GM19328 (cell line): ENCODE data around the gene SHB.

Experiments used
- ATAC-seq: cut with Tn5 transposase; IDR thresholded peaks from one replicate; pipeline ENCODE4 v1.9.1; 2021; ENCODE audit warnings: mild to moderate bottlenecking, moderate library complexity; ENCODE audit not compliant: unreplicated experiment

SHB gene

DNA sequence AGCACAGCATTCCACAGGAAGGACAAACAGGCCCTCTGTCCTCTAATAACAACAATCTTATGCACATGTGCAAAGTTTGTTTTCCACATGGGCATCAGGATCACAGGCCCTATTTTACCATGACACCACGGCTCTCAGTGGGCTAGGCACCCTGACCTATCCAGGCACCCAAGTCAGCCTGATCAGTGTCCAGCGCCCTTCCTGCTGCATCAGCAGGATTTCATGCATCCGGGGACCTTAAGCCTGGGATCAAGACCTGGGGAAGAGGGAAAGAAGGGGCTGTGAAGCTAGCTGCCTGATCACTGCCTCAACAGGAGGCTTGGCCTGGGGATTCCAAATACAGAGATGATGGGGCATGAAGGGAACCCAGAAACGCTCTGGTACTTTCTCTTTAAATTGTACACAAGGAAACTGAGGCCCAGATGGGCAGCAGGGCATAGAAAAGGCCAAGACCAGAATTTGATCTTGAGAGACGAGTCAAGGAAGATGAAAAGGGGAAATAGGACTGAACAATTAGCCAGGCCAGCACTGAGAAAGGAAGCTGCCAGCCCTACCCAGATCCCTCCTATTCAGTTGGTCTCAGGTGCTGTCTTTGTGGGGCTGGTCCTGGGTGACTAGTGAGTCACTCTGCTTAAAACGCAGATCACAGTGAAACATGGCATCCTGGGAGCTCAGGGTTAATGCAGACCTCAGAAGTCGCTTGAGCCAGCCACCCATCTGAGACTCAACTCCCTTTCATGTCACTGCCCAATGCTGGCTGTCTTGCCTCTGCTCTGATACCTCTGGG is 57.9 kb downstream of the SHB start:
- no peak for ATAC-seq

DNA sequence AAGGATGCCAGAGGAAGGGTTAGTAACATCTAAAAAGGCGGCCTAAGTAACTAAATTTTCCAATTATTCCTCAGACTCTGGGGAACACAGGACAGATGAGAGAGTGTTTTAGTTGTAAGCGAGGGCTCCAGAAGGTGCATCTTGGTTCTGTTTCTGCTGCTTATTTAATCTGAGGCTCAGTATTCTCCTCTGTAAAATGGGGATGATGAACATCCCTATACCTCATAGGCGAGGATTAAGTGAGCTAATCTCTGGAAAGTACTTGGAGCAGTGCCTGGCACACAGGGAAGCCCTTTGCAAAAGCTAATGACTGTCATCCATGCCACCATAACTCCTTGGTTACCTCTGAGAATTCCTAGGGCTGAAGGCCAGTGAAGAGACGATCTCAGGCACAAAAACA is 59.0 kb downstream of the SHB start:
- no peak for ATAC-seq

DNA sequence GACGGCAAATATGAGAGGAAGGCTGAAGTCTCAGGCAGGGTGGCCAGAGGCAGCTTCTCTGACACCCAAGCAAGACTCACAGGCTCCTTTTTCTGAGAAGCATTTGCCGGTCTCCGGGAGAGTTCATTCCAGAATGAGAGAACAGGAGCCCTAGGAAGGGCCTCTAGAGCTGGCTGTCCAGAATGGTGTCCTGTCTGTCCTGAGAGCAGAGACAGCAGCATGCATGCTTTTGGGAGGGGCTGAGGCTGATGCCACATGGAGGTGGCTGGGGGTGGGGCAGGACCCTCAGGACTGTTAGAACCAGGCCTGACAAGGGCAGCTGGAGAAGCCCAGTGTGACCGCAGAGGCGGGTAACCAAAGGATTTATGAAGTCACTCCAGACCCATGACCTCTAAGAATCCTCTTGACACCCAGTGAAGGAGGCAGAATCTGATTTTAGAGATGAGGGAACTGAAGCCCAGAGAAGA is 60.0 kb downstream of the SHB start:
- ATAC-seq, result no peak

DNA sequence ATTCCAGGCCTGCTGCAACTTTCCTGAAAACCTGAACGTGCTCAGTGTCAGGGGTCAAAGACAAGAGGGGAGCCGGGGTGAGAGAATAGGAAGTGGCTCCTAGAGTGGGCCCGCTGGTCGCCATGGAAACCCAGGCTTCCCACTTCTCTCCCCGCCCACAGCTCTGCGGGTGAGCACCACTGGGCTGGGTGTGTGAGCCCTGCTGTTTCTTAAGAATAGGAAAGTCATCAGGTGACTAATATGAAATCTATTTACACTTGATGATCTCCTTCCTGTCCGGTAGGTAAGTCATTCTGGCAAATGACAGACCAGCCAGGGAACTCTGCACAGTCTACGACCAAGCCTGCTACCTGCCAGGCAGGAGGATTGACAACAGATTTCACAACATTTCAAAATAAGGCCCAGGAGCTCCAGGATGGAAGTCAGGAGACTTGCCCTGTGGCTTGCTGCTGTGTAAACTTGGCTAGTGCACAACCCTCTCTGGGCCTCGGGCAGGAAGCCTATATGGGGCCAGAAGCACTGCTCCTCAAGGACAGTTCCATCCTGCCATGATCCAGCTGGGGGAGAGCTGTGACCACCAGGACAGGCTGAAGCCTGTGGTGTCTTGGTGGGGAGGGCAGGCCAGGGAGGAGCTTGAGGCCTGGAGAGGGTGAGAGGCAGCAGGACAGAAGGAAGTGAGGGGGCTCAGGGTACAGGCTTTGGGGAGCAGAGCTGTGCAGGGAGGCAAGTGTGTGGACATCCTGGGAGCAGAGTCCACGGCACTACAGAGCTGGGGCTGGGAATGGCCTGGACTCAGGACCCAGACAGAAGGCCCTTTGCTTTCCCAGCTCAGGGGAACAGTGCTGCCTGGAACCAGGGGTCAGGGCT is 60.6 kb downstream of the SHB start:
- peak; percentile 70 for ATAC-seq

DNA sequence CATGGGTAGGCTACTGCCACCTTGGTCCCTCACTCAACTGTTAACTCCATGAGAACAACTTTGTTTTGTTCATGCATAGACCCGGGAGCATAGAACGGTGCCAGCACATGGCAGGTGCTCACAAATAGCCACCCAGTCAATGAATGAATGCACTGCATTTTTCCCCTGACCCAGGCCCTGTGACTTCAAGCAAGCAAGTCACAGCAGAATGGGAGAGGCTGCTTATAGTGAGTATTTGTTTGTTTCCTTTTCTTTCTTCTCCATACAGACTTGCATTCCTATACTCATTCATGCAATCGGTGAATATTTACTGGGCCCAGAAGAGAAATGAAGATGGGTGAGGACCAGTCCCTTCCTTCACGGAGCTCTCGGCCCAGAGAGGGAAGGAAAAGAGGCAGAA is 62.0 kb downstream of the SHB start:
- no peak for ATAC-seq

DNA sequence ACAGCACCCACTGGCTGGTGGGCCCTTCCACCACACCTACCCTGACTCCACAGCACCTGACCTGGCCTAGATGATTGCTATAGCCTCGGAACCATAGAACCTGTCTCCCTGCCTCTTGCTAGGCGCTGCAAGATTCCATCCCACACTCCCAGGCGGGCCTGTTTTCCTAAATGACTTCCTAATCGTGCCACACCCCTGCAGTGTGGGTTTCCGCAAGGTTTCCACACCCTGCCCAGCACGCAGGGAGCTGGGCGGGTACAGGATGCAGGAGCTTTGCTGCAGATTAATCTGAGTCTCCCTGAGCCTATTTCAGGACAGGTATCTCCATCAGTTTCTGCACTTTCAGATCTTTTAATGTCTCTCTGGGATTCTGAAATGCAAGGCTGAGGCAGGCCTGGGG is 62.9 kb downstream of the SHB start:
- ATAC-seq, result no peak

DNA sequence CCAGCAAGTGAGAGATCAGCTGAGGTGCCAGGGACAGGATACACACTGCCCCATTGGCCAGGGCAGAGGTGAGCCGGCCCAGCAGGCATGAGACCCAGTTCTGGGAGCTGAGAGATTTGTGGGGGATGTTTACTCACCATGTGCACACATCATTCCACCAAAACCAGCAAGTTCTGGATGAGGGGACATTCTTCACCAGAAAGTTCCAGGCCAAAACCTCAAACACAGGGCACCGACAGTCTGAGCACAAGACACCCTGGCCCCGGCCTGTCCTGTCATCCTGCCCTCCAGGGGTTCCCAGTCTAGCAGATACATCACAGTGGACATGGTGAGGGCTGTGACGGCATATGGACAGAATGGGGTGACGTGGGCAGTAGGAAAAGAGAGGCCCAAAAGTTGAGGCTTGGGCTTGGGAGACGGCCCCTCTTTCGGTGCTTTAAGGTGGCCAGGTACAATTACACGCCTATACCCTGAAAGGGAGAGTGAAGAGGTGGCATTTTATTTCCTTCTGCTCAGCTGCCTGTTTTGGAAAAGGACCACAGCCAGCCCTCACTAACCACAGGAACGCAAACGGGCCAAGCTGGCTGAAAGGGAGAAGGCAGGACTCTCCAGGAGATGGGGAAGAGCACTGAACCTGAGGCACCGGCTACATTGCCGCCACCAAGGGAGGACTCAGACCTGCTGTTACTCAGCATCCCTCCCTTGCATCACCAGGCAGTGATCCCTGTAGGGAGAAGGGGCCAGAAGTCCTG is 64.0 kb downstream of the SHB start:
- ATAC-seq, result no peak

DNA sequence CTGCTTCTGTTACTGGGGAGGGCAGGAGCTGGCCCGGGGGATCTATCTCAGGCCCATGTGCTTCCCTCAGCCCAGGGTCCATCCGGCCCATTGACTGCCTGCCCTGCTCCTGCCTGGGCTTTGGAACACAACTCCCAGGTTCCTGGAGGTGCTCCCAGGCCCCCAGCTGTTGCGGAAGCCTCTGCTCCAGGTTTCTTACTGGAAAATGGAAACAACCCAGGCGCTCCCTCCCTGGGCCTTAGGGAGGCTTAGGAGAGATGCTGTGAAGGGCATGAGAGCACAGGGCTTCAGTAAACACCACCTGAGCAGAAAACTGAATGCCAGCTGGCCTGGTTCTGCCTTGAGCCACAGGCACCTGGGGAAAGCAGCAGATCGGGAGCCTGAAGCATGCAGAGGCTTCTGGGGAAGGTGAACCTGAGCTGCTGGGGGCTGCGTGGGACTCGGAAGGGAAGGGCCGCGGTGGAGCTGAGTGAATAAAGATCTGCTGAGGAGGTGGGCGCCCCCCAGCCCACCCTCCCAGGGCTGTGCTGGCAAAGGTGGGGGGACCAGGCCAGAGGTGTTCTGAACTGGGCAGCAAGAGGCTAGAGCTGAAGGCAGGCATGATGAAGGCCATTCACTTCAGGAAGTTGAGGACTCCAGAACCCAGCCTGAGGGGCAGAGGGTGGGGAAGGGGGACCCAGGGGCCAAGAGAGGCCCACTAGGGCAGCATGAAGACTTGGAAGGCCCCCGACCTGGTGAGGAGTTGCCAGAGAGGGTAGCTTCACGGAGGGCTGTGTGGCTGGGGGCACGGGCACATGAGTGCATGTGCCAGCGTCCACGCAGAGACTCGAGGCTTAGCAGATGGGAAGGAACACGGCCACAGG is 64.8 kb downstream of the SHB start:
- no peak for ATAC-seq

DNA sequence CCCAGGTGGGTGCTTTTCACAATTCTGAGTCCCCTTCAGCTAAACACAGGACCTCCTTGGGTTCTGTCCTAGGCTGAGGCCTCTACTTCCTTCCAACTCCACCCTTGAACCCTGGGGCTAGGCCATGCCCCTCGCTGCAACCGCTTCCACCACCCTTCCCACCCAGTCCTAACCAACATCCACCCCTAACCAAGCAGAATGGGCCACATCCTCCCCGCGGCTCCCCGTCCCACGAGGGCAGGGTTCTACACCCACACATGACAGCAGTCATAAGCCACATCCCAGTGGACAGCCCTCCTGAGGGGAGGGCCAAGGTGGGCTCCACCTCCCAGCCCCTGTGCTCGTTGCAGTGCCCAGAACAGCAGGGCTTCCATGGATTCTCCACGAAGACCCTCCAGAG is 65.8 kb downstream of the SHB start:
- ATAC-seq, result no peak

DNA sequence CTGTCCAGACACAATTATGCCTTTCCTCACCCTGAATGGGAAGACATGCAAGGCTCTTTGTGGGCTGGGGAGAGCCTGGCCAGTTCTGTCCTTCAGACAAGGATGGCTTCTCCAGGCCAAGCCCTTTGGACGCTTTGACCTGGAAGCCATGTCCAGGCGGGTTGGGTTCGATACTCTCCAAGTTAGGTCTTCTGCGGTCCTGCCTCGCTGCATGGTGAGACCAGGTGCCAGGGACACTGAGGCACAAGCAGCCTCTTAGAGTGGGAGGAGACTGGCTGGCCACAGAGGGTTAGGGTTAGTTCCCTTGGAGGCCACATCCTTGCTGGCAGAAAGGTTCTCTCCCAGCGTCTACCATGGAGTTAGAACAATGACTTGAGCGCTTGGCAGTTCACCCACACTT is 67.6 kb downstream of the SHB start:
- no peak for ATAC-seq

DNA sequence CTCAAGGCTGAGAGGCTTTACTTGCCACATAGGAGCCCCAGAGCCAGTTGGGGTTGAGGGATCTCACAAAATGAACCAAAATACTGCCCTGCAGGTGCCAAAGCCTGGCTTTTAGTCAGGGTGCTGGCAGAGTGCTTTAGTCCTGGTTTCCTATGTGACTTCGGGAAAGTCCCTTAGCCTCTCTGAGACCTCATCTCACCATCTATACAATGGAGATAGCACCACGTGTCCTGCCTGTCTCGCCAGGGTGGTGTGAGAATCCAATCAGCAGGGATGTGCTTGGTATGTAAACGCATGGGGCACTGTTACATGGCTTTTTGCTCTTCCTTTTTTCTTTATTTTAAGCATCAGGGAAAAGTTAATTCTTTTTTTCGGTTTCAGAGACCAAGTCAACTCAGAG is 68.3 kb downstream of the SHB start:
- no peak for ATAC-seq

DNA sequence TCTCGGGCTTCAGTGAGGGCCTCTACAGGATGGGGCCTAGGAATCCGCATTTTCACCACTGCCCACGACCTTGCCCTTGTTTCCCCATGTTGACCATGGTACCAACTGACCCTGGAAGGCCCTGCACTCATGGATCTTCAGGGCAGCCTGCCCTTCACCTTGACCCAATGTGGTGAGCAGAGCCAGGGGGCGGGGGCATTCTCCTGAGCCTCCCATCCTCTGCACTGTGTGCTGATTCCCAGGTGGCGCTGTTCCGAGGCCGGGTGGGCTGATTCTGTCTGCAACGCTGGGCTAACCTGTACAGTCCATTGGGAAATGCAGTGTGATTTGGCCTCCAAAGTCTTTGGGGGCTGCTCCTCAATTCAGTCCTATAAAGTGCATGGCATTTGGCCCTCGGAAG is 68.7 kb downstream of the SHB start:
- ATAC-seq, result no peak

DNA sequence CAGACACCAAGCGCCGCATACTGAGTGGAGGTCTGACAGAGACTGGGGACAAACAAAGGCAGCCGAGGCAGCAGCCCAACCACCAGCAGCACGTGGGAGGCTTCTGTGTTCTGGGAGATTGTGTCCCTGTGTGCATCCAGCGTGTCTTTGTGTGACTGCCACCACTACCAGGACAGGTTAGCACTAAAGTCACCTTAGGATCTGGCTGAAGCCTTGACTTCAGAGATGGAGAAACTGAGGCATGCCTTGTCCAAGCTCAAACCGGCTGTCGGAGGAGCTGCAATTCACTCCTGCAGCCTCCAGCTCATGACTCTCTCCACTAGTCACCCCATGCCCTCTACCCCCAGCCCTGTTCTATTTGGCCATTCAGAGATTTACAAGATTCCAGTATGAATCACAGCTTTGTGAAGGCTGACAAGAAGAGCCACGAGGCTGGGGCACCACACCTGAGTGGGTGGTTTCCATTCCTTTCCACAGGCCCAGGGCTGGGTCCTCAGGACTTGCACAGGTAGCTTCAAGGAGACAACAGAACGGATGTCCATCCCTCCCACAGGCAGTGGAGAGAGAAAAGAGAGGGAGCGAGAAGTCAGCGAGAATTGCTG is 69.3 kb downstream of the SHB start:
- ATAC-seq, result no peak

DNA sequence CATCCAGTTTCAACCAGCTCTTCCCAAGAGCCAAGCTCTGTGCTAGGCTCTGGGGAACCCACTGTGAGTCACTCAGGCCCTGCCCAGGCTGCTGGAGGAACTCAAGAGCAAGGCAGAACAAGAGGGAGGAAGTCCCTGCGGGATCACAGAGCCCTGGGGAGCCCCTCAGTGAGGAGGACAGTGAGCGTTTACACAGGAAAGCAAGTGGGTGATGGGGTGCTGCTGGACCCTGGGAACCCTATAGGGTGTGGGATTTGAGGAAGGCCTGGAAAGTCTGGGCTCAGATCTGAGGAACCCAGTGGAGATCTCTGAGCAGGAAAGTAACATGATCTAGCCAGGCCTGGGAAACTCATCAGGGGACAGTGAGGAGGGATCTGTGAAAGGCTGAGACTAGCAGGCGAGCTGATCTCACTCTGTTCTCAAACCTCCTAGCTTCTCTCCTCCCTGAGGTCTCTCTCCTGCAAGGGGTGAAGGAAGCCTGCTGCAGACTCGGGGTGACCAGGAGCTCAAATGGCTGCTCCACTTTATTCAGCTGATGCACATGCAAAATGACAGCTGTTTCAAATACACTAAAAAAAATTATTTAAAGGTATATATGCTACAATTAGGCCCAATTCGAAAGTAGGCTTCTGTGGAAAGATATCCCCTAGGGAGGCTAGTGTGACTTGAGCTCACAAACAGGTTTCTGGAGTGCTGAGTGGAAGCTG is 70.0 kb downstream of the SHB start:
- ATAC-seq, result no peak

DNA sequence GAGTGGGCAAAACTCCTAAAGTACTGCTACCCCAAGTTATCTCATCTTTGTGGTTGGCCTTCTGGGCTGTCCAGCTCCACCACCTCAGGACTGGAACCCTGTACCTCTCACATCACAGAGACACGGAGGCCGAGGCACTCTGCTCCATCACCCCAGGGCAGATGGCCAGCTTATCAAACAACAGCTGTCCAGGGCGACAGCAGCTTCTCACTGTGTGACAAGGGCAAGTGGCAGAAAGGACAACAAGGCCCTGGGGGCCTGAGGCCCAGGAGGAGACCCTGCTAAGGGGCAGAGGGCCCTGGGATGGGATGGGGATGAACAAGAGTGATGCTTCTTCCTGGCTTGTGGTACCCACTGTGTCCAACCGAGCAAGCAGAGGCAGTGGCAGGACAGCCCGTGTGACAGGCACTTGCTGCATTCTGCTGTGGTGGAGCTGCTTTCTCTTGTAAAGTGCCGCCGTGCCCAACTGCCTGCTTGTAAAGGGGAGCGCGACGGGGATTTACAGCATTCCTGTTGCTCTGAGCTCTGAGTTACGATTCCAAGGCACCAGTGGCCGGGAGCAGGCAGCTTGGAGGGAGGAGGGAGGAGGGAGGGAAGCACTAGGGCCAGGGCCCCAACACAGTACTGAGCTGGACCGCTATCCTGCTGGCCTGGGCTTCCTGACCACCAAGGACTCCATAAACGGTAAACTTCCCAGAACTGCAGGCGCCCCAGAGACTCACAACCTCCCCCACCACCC is 71.2 kb downstream of the SHB start:
- no peak for ATAC-seq

DNA sequence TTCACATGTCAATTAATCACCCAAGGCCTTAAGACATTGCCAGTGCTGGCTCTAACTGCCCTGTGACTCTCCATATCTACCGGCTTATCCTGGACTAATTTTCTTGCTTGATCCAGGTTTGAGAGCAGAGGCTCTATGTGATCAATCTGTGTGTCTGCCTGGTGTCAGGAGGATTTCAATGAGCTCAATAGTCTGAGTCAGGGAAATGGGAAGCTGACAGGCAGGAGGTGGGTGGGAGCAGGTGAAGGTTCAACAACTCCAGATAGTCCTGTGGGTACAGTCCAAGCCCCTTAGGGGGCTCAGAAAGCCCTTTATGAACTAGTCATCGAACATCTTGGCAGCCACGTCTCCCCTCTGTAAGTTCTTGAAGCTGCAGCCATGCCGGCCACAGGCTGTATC is 72.2 kb downstream of the SHB start:
- ATAC-seq, result no peak

DNA sequence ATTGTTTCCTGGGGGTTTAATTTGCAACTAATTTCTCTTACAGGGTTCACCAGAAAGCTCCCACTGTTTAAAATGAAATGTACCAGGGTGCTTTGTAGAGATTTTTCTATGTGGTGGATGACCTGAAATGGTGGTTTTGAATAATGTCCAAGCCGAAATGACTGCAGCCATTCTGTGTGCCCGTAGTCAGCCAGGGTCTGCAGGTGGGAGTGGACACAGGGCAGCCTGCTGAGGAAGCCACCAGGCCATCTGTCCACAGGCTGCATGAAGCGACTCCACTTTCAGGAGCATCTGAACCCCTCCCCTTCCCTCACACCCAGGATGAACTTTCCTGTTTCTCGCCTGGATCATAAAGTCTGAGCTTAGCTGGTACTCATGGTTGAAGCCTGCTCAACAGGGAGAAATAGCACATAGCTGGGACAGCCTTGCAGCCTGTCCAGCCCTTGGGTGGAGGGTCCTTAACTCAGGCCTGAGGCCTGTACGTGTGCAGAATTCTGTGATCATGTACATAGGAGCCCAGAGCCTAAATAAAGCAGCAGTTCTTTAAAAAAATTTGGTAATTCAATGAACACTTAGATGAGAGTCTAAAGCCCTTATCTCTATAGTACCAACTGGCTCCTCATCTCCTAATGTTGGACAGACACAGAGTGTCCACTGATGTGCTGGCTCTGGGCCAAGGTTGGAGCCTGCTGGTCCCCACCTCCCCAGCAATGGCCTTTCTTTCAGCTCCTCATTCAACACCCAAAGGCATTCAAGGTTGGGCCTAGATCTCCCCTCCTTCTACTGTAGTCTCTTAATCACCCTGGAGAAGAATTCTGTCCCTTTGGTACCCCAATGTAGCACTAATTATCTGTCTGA is 72.8 kb downstream of the SHB start:
- no peak for ATAC-seq

DNA sequence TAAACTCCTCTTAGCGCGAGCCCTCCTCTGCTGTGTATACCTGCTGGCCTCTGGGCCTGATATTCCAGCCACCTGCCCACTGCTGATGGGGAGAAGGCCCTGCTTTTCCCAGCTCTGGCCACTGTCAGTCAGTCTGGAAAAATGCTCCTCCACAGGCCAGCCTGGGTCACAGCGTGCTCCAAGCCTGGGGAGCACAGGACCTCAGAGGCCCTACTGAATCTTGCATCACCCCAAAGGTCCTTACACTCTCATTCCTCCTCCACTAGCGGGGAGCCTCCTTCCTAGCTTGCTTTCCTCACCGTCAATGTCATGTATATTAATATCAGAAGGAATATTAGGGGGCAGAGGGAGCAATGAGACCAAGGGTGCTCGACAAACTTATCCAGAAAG is 73.7 kb downstream of the SHB start:
- no peak for ATAC-seq
